GM23338 (cell line): ENCODE data around the gene BZW2. TPM values are rescaled to one million over a fixed set of nuclear protein-coding genes. Genes with fewer than 3 reads are reported as not detected.

Source experiments
- ATAC-seq: fragments of 200-7000 bp; cut with Tn5 transposase; 3 replicates; pipeline ENCODE4 v1.9.1; 2020
- DNase-seq: peaks from one replicate; pipeline ENCODE4 v3.0.0-alpha.2; 2015; ENCODE audit warnings: low spot score
- H2AFZ ChIP-seq: fragments of 200-600 bp; sonication (generic); 2 replicates; pipeline ENCODE4 v1.8.0; 2016; ENCODE audit warnings: antibody characterized with exemption, mild to moderate bottlenecking, moderate library complexity
- H3F3A ChIP-seq: fragments of 200-600 bp; sonication (generic); replicated peaks from 2 replicates; pipeline ENCODE4 v1.8.0; 2017; ENCODE audit warnings: antibody characterized with exemption, mixed run types, low read depth
- H3K27ac ChIP-seq: fragments of 200-600 bp; sonication (generic); 2 replicates; pipeline ENCODE4 v1.6.1; 2016; ENCODE audit warnings: low read depth
- H3K27me3 ChIP-seq: fragments of 200-600 bp; sonication (generic); 2 replicates; pipeline ENCODE4 v1.8.0; 2016; ENCODE audit warnings: mild to moderate bottlenecking, mixed run types, moderate library complexity; ENCODE audit not compliant: insufficient read depth
- H3K36me3 ChIP-seq: fragments of 200-600 bp; sonication (generic); 2 replicates; pipeline ENCODE4 v1.8.0; 2016; ENCODE audit warnings: mild to moderate bottlenecking; ENCODE audit not compliant: insufficient read depth
- H3K4me1 ChIP-seq: fragments of 200-600 bp; sonication (generic); 2 replicates; pipeline ENCODE4 v1.8.0; 2016; ENCODE audit warnings: mild to moderate bottlenecking, moderate library complexity; ENCODE audit not compliant: insufficient read depth
- H3K4me2 ChIP-seq: fragments of 200-600 bp; sonication (generic); 2 replicates; pipeline ENCODE4 v1.7.1; 2017; ENCODE audit warnings: mixed run types
- H3K4me3 ChIP-seq: fragments of 200-600 bp; sonication (generic); 2 replicates; pipeline ENCODE4 v1.6.1; 2016; ENCODE audit warnings: mixed run types
- H3K79me2 ChIP-seq: fragments of 200-600 bp; sonication (generic); replicated peaks from 2 replicates; pipeline ENCODE4 v1.8.0; 2017; ENCODE audit warnings: mild to moderate bottlenecking; ENCODE audit not compliant: insufficient read depth
- H3K9me2 ChIP-seq: fragments of 200-600 bp; sonication (generic); 2 replicates; pipeline ENCODE4 v1.8.0; 2017; ENCODE audit not compliant: insufficient read depth
- H4K20me1 ChIP-seq: fragments of 200-600 bp; sonication (generic); replicated peaks from 2 replicates; pipeline ENCODE4 v1.8.0; 2017; ENCODE audit warnings: mild to moderate bottlenecking; ENCODE audit not compliant: insufficient read depth
- H3K27ac Mint-ChIP-seq: 2 replicates; pipeline ENCODE4 v1.8.0; 2020; ENCODE audit warnings: inconsistent platforms, mild to moderate bottlenecking, moderate library complexity, mixed read lengths
- H3K27me3 Mint-ChIP-seq: 3 replicates; pipeline ENCODE4 v1.8.0; 2022; ENCODE audit warnings: low read depth, mild to moderate bottlenecking, moderate library complexity, mixed read lengths, inconsistent platforms; ENCODE audit not compliant: insufficient read depth, poor library complexity
- H3K36me3 Mint-ChIP-seq: 3 replicates; pipeline ENCODE4 v1.8.0; 2021; ENCODE audit warnings: low read depth, mild to moderate bottlenecking, inconsistent platforms, moderate library complexity, mixed read lengths
- H3K4me1 Mint-ChIP-seq: 3 replicates; pipeline ENCODE4 v1.8.0; 2020; ENCODE audit warnings: mild to moderate bottlenecking, inconsistent platforms, mixed read lengths
- H3K4me3 Mint-ChIP-seq: 3 replicates; pipeline ENCODE4 v1.8.0; 2021; ENCODE audit warnings: moderate library complexity, mild to moderate bottlenecking, inconsistent platforms, mixed read lengths
- H3K9me3 Mint-ChIP-seq: 3 replicates; pipeline ENCODE4 v1.8.0; 2020; ENCODE audit warnings: moderate library complexity, mild to moderate bottlenecking, inconsistent platforms, mixed read lengths
- CREB1 ChIP-seq: fragments of 250-450 bp; sonication (Bioruptor Pico); IDR thresholded peaks from 2 replicates; pipeline ENCODE4 v1.5.0; 2020; ENCODE audit warnings: low read depth, mild to moderate bottlenecking, moderate library complexity
- CTCF ChIP-seq, 2 experiments: fragments of 200-600 bp in 1 of 2; sonication (generic) in 1 of 2; conservative IDR thresholded peaks; 2 replicates each; pipeline versions ENCODE4 v1.5.1 to v1.6.1; 2016 to 2017; ENCODE audit warnings: antibody characterized with exemption in 2 of 2, low read depth in 2 of 2, mild to moderate bottlenecking in 2 of 2, moderate library complexity in 1 of 2
- ETS1 ChIP-seq: IDR thresholded peaks from 2 replicates; pipeline ENCODE4 v1.6.1; 2016; ENCODE audit warnings: antibody characterized with exemption
- EZH2 ChIP-seq: fragments of 200-600 bp; sonication (generic); IDR thresholded peaks from one replicate; pipeline ENCODE4 v1.8.0; 2017; ENCODE audit warnings: antibody characterized with exemption, mild to moderate bottlenecking, low read depth; ENCODE audit not compliant: unreplicated experiment
- EZH2phosphoT487 ChIP-seq: fragments of 200-600 bp; sonication (generic); IDR thresholded peaks from one replicate; pipeline ENCODE4 v1.8.1; 2018; ENCODE audit warnings: antibody characterized with exemption; ENCODE audit not compliant: unreplicated experiment
- JUNB ChIP-seq: IDR thresholded peaks from one replicate; pipeline ENCODE4 v1.6.1; 2016; ENCODE audit warnings: antibody characterized with exemption; ENCODE audit not compliant: unreplicated experiment
- POLR2AphosphoS5 ChIP-seq: IDR thresholded peaks from 2 replicates; pipeline ENCODE4 v1.6.1; 2016; ENCODE audit warnings: antibody characterized with exemption, low read depth
- STAT1 ChIP-seq: IDR thresholded peaks from one replicate; pipeline ENCODE4 v1.6.1; 2016; ENCODE audit warnings: antibody characterized with exemption; ENCODE audit not compliant: unreplicated experiment
- ZNF114 ChIP-seq: fragments of 250-450 bp; sonication (Bioruptor Pico); IDR thresholded peaks from 2 replicates; pipeline ENCODE4 v1.5.0; 2020; ENCODE audit warnings: mild to moderate bottlenecking, moderate library complexity
- ZNF331 ChIP-seq: fragments of 250-450 bp; sonication (Bioruptor Pico); IDR thresholded peaks from 2 replicates; pipeline ENCODE4 v1.5.0; 2020; ENCODE audit warnings: low read depth, mild to moderate bottlenecking, moderate library complexity
- ZNF462 ChIP-seq: fragments of 250-450 bp; sonication (Bioruptor Pico); IDR thresholded peaks from 2 replicates; pipeline ENCODE4 v1.5.0; 2020; ENCODE audit warnings: mild to moderate bottlenecking, moderate library complexity
- polyA plus RNA-seq: library from polyadenylated mRNA; unstranded; fragments of >200 nt; fragmentation: Nextera tagmentation; extraction: Ambion mirVana; gene quantifications from 2 replicates; pipeline ENCODE4 v1.2.1, GENCODE V29; 2016
- total RNA-seq: library from RNA; depleted of rRNA; stranded (reverse); fragments of >200 nt; shearing (Covaris generic); gene quantifications from 2 replicates; pipeline ENCODE4 v1.2.3, GENCODE V29; 2014

BZW2 gene
- total and polyA plus RNA-seq, 2 experiments from 2014 or later = 88.8 to 108 TPM

- no peak overlapping the region for H3K4me2 ChIP-seq
- H3K4me1 ChIP-seq = peaks cover 8% of the 10 kb centered on the region
- Mint-ChIP-seq H3K27ac (no peak overlapping the region), H3K27me3 (no peaks in the 10 kb centered on the region), H3K9me3 (no peaks in the 10 kb centered on the region; the same call in 2 of the 3 replicates), H3K4me3 (no peak overlapping the region), H3K36me3 (no peaks in the 10 kb centered on the region), H3K4me1 (peaks cover 11% of the 10 kb centered on the region)
- no peak overlapping the region for H3K4me3 ChIP-seq
- no peak overlapping the region for H3K27ac ChIP-seq
- DNase-seq (no peak), ATAC-seq (no peak)
- H2AFZ ChIP-seq = no peak overlapping the region
- no peaks in the 10 kb centered on the region for H3K36me3 ChIP-seq
- no peak for TF ChIP-seq EZH2
- no peaks in the 10 kb centered on the region for H3F3A ChIP-seq
- H3K27me3 ChIP-seq = no peaks in the 10 kb centered on the region
- H3K9me2 ChIP-seq = no peaks in the 10 kb centered on the region
- H3K79me2 ChIP-seq = no peaks in the 10 kb centered on the region
- H4K20me1 ChIP-seq = no peaks in the 10 kb centered on the region
These were observed 88.3 kb downstream of the BZW2 start for GRCh38 chr7:16734148-16734726.

- Mint-ChIP-seq H3K27ac (no peak overlapping the region), H3K4me3 (no peak overlapping the region), H3K27me3 (no peaks in the 10 kb centered on the region), H3K36me3 (no peaks in the 10 kb centered on the region), H3K4me1 (peaks cover 11% of the 10 kb centered on the region), H3K9me3 (no peaks in the 10 kb centered on the region; the same call in 2 of the 3 replicates)
- Histone ChIP-seq H3K9me2 (no peaks in the 10 kb centered on the region), H3K36me3 (no peaks in the 10 kb centered on the region), H3F3A (no peaks in the 10 kb centered on the region), H3K27ac (no peak overlapping the region), H3K4me3 (no peak overlapping the region), H4K20me1 (no peaks in the 10 kb centered on the region), H3K4me2 (no peak overlapping the region), H3K4me1 (peaks cover 8% of the 10 kb centered on the region), H2AFZ (no peak overlapping the region), H3K27me3 (no peaks in the 10 kb centered on the region), H3K79me2 (no peaks in the 10 kb centered on the region)
- ATAC-seq (no peak), DNase-seq (no peak)
- TF ChIP-seq ZNF114 (CRISPR knock-in tag) (no peak), CTCF (conservative IDR thresholded peaks at IDR 0.05; ENCODE audit: low read depth in 2 of 2) (no peak), ZNF331 (CRISPR knock-in tag) (no peak), EZH2 (no peak), JUNB (no peak), ZNF462 (no peak), CREB1 (no peak), EZH2phosphoT487 (no peak), ETS1 (no peak), POLR2AphosphoS5 (no peak), STAT1 (no peak)
These were observed 89.0 kb downstream of the BZW2 start for GRCh38 chr7:16735020-16735419.
